Measurements from ENCODE around the gene COLEC11. TPM values are rescaled to one million over a fixed set of nuclear protein-coding genes. Genes with fewer than 3 reads are reported as not detected.

COLEC11 gene
- total and polyA plus RNA-seq, 2 of the 13 experiments (the other 11 are each of a cell fraction or from before 2014, with no cell fraction given) = 1.5 to 3.0 TPM

DNA sequence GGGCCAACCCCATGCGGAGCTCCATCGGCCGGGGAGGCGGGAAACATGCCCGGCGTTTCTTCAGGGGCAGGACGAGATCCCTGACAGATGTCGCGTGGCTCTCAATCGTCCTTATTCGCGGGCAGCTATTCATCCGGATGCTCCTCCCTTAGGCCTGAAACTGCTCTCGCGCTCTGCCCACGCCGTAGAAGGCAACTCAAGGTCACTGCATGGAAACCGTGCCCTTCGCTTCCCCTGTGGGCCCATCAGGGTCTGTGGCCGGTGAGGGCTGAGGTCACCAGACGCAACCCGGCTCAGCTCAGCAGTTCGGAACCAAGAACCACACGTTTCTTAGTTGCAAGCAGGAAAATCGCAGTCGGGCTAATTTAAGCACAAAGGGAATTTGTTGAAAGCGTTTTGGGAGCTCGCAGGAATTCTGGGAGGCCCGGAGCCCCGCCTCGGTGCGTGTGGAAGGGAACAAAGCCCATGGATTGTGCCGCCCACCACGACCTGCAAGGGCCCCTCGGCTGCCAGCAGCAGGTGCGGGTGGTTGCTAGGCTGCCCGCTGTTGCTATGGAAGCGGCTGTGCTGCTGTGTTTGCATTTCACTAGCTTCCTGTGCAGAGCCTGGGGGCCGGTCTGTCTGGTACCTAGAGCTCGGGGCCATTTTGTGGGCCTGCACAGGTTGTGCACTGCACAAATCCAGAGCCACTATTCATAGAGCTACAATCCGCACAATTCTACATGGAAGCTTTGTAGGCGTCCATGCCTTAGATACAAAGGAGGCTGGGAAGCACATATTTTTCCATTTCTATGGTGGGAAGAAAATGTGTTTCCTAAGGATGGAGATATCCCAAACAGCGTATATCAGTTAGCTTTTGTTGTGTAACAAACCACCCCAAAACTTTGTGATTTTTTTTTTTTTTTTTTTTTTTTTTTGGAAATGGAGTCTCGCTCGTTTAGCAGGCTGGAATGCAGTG lies 57.1 kb downstream of the COLEC11 start (continued):
- TF ChIP-seq ZNF383 (CRISPR knock-in tag; IDR thresholded peaks at IDR 0.05; ENCODE audit: borderline replicate concordance) (no peak), ZNF841 (CRISPR knock-in tag; IDR thresholded peaks at IDR 0.05; ENCODE audit: borderline replicate concordance) (no peak), SMAD9 (CRISPR knock-in tag; IDR thresholded peaks at IDR 0.05) (0 out of 2 replicates have a peak, but pooled peaks have one; percentile 57), PHF20 (CRISPR knock-in tag; IDR thresholded peaks at IDR 0.05) (no peak), REPIN1 (CRISPR knock-in tag; IDR thresholded peaks at IDR 0.05; ENCODE audit: borderline replicate concordance, low read depth) (peak; percentile 63), KDM6A (CRISPR knock-in tag; IDR thresholded peaks at IDR 0.05; ENCODE audit: low read depth) (peak; percentile 20; the same call in 1 of the 2 replicates), DNMT1 (CRISPR knock-in tag; IDR thresholded peaks at IDR 0.05) (no peak), POLR2AphosphoS2 (IDR thresholded peaks at IDR 0.05; ENCODE audit: low read depth, low read length) (no peak), ZNF543 (CRISPR knock-in tag; IDR thresholded peaks at IDR 0.05) (no peak), KDM5B (CRISPR knock-in tag; IDR thresholded peaks at IDR 0.05; ENCODE audit: borderline replicate concordance) (peak; percentile 51; the same call in 1 of the 2 replicates), ZNF546 (CRISPR knock-in tag; conservative IDR thresholded peaks at IDR 0.05) (no peak), TP53 (CRISPR knock-in tag; conservative IDR thresholded peaks at IDR 0.05) (no peak), RAD21 (CRISPR knock-in tag; IDR thresholded peaks at IDR 0.05) (peak; percentile 24; the same call in 1 of the 2 replicates)
- TF ChIP-seq, protein P1, sequence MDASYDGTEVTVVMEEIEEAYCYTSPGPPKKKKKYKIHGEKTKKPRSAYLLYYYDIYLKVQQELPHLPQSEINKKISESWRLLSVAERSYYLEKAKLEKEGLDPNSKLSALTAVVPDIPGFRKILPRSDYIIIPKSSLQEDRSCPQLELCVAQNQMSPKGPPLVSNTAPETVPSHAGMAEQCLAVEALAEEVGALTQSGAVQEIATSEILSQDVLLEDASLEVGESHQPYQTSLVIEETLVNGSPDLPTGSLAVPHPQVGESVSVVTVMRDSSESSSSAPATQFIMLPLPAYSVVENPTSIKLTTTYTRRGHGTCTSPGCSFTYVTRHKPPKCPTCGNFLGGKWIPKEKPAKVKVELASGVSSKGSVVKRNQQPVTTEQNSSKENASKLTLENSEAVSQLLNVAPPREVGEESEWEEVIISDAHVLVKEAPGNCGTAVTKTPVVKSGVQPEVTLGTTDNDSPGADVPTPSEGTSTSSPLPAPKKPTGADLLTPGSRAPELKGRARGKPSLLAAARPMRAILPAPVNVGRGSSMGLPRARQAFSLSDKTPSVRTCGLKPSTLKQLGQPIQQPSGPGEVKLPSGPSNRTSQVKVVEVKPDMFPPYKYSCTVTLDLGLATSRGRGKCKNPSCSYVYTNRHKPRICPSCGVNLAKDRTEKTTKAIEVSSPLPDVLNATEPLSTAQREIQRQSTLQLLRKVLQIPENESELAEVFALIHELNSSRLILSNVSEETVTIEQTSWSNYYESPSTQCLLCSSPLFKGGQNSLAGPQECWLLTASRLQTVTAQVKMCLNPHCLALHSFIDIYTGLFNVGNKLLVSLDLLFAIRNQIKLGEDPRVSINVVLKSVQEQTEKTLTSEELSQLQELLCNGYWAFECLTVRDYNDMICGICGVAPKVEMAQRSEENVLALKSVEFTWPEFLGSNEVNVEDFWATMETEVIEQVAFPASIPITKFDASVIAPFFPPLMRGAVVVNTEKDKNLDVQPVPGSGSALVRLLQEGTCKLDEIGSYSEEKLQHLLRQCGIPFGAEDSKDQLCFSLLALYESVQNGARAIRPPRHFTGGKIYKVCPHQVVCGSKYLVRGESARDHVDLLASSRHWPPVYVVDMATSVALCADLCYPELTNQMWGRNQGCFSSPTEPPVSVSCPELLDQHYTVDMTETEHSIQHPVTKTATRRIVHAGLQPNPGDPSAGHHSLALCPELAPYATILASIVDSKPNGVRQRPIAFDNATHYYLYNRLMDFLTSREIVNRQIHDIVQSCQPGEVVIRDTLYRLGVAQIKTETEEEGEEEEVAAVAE (CRISPR knock-in tag; IDR thresholded peaks at IDR 0.05; ENCODE audit: borderline replicate concordance) = 0 out of 2 replicates have a peak, but pooled peaks have one; percentile 52
- TF ChIP-seq, protein P2, sequence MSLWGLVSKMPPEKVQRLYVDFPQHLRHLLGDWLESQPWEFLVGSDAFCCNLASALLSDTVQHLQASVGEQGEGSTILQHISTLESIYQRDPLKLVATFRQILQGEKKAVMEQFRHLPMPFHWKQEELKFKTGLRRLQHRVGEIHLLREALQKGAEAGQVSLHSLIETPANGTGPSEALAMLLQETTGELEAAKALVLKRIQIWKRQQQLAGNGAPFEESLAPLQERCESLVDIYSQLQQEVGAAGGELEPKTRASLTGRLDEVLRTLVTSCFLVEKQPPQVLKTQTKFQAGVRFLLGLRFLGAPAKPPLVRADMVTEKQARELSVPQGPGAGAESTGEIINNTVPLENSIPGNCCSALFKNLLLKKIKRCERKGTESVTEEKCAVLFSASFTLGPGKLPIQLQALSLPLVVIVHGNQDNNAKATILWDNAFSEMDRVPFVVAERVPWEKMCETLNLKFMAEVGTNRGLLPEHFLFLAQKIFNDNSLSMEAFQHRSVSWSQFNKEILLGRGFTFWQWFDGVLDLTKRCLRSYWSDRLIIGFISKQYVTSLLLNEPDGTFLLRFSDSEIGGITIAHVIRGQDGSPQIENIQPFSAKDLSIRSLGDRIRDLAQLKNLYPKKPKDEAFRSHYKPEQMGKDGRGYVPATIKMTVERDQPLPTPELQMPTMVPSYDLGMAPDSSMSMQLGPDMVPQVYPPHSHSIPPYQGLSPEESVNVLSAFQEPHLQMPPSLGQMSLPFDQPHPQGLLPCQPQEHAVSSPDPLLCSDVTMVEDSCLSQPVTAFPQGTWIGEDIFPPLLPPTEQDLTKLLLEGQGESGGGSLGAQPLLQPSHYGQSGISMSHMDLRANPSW (CRISPR knock-in tag; IDR thresholded peaks at IDR 0.05; ENCODE audit: borderline replicate concordance) = peak; percentile 45; the same call in 1 of the 2 replicates
- TF ChIP-seq, protein P3, sequence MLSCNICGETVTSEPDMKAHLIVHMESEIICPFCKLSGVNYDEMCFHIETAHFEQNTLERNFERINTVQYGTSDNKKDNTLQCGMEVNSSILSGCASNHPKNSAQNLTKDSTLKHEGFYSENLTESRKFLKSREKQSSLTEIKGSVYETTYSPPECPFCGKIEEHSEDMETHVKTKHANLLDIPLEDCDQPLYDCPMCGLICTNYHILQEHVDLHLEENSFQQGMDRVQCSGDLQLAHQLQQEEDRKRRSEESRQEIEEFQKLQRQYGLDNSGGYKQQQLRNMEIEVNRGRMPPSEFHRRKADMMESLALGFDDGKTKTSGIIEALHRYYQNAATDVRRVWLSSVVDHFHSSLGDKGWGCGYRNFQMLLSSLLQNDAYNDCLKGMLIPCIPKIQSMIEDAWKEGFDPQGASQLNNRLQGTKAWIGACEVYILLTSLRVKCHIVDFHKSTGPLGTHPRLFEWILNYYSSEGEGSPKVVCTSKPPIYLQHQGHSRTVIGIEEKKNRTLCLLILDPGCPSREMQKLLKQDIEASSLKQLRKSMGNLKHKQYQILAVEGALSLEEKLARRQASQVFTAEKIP (CRISPR knock-in tag; IDR thresholded peaks at IDR 0.05; ENCODE audit: borderline replicate concordance) = no peak
